ENCODE results near the gene MTMR3.

GRCh38 chr22:29860006-29860766 is 22.8 kb upstream of the MTMR3 start:
- TF ChIP-seq POLR2A (IDR thresholded peaks at IDR 0.05) (no peak), CTCF (IDR thresholded peaks at IDR 0.05) (no peak), POLR2AphosphoS5 (IDR thresholded peaks at IDR 0.05) (no peak)

Data from breast epithelium (tissue), 3 donors.